GM19240 (cell line): ENCODE data around the gene SUGCT.
"Not testable (repeated sequence)": the region's sequence is repeated elsewhere in the genome, so short reads cannot be mapped to it uniquely, and the experiment has no call there.

ENCODE experiments used
- DNase-seq: peaks from one replicate; pipeline ENCODE4 v3.0.0; 2011; ENCODE audit warnings: low spot score; ENCODE audit not compliant: insufficient read length

The SUGCT gene

DNA sequence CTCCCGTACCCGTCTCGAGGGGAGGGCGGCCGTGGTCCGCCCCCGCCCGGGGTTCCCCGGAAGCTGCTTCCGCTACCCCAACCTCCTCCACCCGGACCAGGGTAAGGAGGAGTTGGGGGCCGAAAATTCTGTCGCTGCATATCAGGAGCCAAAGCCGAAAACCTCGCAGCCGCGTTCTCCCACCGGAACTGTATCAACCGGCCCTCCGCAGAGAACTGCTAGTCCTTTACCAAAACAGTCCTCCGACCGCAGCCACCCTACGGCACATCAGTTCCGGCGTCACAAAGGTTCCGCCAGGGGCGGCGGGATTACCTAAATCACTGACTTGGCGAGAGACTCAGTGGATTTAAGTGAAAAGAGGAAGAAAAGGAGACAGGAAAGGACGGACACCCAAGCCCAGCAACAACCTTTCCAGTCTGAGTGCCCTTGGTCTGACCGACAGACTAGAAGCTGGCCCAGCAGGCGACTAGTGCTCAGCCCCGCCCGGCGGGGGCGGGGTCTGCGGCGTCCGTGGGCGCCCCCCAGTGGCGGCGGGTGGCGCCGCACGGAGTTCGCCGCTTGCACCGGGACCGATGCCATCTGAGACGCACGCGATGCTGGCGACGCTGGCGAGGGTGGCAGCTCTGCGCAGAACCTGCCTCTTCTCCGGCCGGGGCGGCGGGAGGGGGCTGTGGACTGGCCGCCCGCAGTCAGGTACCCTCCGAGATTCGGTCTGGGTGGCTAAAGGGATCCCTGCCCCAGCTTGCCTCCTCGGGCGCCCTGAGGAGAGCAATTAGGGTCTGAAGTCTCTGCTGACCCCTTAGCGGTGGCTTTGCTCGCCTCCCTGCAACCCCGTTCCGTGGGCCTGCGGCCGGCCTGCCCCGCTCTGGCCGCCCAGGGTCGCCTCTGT, at the start of gene SUGCT, which contains the start of gene MPLKIP:
TSS of gene SUGCT (plus strand) at position 578 of the 889 bp plus-strand sequence.
TSS of gene MPLKIP (minus strand) at position 195 of the 889 bp plus-strand sequence. CDS start at position 140, 55 bp downstream.
- peak; percentile 75 for DNase-seq

DNA sequence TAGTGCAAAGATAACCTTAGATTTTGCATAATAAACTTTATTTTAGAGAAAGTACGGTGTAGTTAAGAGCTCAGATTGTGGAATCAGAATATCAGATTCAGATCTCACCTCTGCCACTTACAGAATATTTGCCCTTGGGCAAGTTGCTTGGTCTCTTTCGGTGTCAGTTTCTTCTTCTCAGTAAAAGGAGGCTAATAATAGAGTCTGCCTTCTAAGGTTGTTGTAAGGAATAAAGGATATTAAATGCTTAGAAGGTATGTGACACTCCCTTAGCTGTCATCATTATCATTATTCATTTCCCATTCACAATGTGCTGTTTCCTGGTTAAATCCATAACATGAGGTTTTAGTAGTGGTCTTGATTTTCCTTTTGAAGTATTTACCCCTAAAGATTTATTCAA, 42.6 kb upstream of the SUGCT start:
- no peak for DNase-seq

DNA sequence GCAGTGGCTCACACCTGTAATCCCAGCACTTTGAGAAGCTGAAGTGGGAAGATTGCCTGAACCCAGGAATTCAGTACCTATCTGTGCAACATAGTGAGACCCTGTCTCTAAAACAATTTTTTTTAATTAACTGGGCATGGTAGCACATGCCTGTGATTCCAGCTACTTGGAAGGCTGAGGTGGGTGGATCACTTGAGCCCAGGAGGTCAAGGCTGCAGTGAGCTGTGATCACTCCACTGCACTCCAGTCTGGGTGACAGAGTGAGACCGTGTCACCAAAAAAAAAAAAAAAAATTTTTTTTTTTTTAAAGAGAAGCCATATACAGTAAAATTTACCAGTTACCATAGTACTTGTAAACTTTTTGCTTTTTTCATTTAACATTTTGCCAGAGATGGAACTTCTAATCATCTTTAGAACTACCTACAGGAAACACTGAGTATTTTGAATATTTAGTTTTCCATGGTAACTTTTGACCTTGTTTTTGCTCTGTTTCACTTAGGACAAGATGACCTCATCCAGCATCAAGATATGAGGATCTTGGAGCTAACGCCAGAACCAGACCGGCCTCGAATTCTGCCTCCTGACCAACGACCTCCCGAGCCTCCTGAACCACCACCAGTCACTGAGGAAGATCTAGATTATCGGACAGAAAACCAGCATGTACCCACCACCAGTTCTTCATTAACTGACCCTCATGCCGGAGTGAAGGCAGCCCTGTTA, 41.0 kb upstream of the SUGCT start:
- no peak for DNase-seq

DNA sequence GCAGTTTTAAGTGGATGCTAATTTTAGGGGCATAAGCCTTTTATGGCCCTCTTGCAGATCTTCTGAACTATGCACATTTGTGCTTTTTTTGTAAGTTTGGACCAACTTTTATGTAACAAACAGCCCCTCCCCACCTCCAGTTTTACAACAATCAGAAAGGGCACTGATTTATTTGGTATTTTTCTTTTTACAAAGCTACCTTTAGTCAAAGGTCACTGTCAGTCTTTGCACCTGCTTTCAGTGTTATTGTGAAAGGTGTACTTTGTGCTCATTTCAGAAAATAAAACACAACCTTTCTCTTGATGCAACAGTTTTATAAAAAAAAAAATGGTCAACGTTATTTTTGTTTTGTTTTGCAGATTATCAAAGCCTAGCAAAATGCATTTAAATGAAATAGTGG, 39.6 kb upstream of the SUGCT start:
- DNase-seq, result no peak

DNA sequence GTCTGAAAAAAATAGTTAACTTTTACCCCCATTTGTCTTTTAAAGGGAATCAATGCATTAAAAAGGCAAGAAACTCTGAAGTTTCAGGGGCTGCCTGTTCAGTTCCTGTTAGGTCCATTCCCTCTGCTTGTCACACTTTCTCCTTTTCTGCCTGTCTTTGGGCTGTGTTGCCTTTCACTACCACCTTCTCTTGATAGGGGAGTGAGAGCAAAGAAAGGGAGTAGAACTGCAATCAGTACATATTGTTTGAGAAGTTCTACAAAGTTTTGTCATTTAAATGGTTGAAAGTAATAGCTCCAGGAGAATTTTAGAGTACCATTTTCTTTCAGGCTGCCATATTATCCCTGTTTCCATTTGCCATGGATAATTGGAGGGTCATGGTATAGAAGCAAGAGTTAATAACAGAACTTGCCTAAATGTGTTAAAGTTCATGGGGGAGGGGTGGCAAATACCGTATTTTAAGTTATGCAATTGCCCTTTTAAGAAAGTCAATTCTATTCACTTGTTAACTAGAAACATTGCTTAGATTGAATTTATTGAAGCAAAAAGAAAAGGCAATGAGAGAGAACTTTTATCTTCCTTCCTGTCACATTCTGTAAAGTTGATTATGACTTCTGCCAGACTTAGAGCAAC, 39.0 kb upstream of the SUGCT start:
- no peak for DNase-seq

DNA sequence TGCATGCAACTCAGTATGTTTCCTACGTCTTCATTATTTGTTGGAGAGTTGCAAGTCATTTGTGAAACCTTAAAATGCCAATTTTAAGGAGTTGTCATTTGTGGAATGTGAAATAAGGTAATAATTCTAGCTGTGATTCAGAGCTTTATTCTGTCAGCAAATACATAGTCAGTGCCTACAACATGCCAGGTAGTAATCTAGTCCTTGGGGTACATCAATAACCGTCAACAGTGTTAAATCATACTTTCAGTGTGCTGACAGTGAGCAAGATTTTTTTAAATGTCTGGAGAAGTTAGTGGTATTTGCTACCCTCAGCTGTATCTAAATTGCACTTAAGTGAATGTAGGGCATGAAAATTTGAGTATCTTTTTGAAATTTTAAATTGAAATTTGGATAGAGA, 37.1 kb upstream of the SUGCT start:
- no peak for DNase-seq

DNA sequence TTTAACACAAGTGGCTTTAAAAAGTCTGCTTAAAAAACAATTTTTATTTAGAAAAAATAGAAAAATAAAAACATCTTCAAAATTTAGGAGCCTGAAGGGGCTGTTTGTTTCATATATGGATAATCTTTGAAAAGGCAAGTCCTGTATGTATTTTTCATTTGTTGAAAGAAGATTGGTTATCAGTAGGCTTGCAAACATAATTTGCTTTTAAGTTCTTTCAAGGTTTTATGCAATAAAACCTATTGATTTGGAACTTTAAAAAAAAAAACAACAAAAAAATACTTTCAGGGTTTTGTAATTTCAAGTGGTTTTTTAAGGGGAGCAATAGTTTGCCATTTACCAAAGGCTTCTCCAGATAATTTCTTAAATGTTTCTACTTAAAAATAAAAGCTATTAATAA, 36.0 kb upstream of the SUGCT start:
- DNase-seq, result no peak

DNA sequence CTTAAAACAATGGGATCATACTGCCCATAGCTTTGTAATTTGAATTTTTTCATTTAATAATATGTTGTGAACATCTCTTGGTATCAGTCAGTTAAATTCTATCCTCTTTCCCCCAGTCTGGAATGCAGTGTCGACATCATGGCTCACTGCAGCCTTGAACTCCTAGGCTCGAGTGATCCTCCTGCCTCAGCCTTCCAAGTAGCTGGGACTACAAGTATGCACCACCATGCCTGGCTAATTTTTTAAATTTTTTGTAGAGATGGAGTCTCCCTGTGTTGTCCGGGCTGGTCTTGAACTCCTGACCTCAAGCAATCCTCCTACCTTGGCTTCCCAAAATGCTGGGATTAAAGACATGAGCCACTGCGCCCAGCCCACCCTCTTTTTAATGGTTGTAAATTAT, 35.0 kb upstream of the SUGCT start:
- no peak for DNase-seq

DNA sequence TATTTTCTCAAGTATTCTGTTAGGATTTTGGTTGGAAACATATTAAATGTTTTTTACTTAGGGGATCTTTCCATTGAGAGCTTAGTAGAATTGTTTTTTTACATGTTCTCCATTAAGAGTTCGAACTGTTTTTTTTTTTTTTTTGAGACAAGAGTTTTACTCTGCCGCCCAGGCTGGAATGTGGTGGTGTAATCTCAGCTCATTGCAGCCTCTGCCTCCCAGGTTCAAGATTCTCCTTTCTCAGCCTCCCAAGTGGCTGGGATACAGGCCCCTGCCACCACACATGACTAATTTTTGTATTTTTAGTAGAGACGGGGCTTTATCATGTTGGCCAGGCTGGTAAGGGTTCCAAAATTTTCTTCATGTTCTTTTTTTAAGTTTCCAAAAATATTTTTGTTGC, 33.6 kb upstream of the SUGCT start:
- no peak for DNase-seq

DNA sequence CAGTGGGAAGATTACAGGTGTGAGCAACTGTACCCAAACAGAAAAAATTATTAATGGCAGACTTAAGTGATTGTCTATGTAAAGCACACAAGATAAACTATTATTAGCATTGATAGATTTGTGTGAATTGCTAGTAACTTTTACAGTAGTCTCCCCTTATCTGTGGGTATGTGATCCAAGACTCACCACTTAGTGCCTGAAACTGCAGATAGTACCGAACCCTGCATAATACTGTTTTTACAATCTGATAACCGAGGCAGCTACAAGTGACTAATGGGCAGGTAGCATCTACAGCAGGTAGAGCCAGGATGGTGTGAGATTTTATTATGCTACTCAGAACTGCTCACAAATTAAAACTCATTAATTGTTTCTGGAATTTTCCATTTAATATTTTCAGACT, 31.9 kb upstream of the SUGCT start:
- no peak for DNase-seq

DNA sequence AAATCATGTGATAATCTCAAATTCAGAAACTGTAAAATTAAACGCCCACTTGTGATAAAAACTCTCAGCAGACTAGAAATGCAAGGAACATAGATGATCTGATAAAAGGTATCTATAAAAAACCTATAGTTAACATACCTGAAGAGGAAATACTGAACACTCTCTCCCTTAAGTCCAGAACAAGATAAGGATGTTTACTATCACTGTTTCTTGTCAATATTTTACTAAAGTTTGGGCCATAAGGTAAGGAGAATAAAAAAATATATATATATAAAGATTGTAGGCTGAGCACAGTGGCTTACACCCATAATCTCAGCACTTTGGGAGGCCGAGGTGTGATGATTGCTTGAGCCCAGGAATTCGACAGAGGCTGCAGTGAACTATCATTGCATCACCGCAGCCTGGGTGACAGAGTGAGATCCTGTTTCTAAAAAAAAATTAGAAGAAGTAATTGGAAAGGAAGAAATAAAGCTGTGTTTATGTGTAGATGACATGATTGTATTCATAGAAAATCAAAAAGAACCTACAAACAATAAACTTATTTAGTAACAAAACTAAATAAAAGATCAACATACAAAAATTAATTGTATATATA, 28.8 kb upstream of the SUGCT start:
- DNase-seq, result no peak

DNA sequence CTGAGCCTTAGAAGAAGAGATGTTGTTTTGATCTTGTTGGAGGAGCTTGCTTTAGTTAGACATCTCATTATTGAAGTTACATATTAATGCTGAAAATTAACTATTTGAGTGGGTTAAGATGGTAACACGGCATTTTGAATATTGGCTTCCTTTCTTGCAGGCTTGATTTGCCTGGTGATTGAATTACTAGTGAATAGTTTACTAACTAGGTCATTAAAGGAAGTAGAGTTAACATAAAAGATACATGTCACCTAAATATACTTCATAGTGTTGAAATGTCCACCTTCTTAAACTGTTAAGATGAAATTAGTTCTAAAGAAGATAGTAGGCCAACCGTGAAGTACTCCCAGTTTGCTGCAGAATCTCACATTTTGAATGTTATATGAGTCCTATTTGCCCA, 18.9 kb upstream of the SUGCT start:
- no peak for DNase-seq

DNA sequence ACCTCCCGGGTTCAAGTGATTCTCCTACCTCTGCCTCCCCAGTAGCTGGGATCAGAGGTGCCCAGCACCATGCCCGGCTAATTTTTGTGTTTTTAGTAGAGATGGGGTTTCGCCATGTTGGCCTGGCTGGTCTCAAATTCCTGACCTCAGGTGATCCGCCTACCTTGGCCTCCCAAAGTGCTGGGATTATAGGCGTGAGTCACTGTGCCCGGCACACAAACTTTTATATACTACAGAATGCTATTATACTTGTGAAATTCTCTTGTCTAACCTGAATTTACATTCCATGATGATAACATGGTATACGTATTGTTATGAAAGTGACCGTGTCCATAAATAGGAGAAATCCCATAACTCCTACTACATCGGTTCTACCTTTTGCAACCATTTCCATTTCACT, 17.6 kb upstream of the SUGCT start:
- DNase-seq, result not testable (repeated sequence)

DNA sequence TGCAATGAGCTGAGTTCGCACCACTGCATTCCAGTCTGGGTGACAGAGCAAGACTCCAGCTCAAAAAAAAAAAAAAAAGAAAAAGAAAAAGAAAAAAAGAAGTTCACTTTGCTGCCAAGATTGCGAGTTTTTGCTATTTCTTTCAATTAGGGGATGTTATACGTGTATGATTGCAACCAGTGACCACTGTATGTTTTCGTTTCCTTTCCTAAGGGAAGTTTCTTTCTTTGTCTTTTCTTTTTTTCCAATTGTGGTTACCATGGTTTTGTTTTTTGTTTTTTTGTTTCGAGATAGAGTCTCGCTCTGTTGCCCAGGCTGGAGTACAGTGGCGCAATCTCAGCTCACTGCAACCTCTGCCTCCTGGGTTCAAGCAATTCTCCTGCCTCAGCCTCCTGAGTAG, 16.6 kb upstream of the SUGCT start:
- DNase-seq, result not testable (repeated sequence)

DNA sequence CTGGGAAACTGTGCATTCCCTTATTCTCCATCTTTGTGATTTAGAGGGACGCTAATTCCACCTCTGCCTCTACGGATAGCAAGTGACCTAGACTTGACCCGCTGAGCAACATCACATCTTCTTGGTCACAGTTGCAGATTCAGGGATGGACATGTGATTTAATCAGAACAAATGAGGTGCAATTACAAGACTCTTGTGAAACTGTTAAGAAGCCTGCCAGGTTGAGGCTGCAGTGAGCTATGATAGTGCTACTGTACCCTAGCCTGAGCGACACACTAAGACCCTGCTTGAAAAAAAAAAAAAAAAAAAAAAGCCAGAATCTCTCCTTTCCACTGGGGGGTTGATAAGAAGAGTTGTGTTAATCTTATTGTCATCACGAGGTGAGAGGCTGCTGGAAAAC, 14.8 kb upstream of the SUGCT start:
- no peak for DNase-seq

DNA sequence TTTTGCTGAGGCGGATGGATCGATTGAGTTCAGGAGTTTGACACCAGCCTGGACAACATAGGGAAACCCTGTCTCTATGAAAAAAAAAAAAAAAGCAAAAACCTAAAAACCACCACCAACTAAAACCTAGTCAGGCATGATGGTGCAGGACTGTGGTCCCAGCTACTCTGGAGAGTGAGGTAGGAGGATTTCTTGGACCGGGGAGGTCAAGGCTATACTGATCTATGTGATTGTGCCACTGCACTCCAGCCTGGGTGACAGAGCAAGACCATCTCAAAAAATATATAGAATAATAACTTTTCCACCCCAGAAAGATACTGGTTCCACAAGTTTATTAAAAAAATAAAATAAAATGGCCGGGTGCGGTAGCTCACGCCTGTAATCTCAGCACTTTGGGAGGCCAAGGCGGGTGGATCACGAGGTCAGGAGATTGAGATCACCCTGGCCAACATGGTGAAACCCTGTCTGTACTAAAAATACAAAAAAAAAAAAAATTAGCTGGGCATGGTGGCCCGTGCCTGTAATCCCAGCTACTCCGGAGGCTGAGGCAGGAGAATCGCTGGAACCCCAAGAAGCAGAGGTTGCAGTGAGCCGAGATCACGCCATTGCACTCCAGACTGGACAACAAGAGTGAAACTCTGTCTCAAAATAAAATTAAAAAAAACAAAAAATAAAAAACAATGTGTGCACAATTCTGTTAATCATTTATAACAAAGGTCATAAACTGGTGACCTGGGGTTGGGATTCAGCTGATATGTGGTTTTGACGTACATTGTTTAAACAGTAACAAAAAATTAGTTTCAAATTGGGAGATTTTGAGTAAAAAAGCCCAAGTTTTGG, 12.5 kb upstream of the SUGCT start:
- DNase-seq, result not testable (repeated sequence)

DNA sequence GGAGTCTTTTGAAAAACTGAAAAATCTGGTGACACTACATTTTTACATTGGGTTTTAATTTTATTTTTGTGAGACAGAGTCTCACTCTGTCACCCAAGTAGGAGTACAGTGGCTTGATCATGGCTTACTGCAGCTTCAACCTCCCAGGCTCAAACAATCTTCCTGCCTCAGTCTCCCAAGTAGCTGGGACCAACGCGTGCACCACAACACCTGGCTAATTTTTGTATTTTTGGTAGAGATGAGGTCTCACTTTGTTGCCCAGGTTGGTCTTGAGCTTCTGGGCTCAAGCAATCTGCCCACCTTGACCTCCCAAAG, 11.9 kb upstream of the SUGCT start:
- no peak for DNase-seq

DNA sequence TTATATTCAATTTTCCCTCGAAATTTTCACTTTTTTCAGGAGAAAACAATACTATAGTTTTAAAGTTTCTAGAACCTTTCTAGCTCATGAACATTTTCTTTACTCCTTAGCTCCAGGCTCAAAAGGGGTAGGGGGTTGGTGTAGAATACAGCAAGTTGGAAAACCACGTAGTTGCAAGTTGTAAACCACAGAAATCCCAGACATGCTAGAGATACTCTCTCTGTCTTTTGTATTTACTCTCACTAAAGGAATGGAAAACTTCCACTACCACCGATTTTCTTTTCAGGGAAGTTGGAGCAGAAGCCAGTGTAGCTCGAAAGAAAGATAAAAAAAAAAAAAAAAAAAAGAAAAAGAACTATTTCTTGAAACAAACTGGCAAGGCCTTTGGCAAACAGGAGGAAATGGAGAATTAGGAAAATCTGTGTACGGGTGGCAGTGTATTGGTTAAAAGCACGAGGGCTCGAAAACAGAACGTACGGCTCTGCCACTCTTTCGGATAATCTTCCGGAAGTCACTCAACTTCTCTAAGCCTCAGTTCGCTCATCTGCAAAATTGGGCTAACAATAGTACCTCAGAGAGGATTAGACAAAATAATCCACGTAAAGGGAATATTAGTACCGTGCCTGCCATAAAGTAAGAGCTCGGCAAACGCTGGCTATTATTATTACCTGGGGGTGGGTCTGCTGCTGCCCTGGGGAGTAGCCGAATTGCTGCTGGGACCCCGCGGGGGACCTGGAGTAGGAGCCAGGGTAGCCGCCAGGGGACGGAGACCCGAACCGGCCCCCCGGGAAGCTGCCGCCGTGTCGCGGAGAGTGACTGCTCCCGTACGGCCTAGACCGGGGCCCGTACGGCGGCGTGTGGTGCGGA, 1.0 kb upstream of the SUGCT start:
- no peak for DNase-seq

DNA sequence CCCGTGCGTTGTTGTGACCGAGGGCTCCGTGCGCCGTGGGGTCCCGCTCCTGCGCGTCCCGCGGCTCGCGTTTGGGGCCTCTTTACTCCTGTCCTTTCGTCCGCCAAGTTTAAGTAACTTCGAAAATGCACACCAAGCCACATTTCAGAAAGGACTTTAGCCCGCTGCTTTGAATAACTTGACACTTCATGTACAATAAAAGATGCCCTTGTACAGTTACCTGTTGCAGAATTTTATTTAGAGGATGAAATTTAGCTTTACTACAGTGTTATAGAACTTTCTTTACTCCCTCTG, 459 bp downstream of the SUGCT start:
- DNase-seq, result no peak

DNA sequence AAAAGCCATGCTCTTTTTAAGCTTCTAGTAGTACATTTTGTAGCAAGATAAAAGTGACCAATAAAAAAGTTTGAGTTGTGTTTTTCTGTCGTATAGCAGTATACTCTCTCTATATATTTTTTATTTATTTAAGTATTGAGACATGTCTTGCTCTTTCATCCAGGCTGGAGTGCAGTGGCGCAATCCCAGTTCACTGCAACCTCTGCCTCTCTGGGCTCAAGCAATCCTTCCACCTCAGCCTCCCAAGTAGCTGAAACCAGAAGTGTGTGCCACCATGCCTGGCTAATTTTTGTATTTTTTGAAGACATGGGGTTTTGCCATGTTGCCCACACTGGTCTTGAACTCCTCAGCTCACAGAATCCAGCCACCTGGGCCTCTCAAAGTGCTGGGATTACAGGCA, 2.8 kb downstream of the SUGCT start:
- DNase-seq, result no peak
